DND-41 (cell line): ENCODE results near the gene CARMIL1.

Experiments used
- CTCF ChIP-seq: IDR thresholded peaks from 2 replicates; pipeline ENCODE4 v1.5.1; 2012; ENCODE audit warnings: borderline replicate concordance, low read length, moderate library complexity, mild to moderate bottlenecking; ENCODE audit not compliant: poor library complexity, severe bottlenecking; ENCODE audit errors: extremely low read depth
- EZH2 ChIP-seq: IDR thresholded peaks from 3 replicates; pipeline ENCODE4 v1.6.1; 2012; ENCODE audit warnings: borderline replicate concordance, low read depth, mild to moderate bottlenecking, moderate library complexity, low read length, inconsistent platforms; ENCODE audit not compliant: severe bottlenecking

- no peak for TF ChIP-seq CTCF
- no peak for TF ChIP-seq EZH2
Measured at GRCh38 chr6:25660512-25660911, 381.3 kb downstream of the CARMIL1 start.
